GM12801 (cell line): Measurements from ENCODE around the gene COX7A2L.

Experiments used
- CTCF ChIP-seq: IDR thresholded peaks from one replicate; pipeline ENCODE4 v1.5.1; 2011; ENCODE audit warnings: control low read depth; ENCODE audit not compliant: insufficient read length; ENCODE audit errors: extremely low read depth

COX7A2L gene

DNA sequence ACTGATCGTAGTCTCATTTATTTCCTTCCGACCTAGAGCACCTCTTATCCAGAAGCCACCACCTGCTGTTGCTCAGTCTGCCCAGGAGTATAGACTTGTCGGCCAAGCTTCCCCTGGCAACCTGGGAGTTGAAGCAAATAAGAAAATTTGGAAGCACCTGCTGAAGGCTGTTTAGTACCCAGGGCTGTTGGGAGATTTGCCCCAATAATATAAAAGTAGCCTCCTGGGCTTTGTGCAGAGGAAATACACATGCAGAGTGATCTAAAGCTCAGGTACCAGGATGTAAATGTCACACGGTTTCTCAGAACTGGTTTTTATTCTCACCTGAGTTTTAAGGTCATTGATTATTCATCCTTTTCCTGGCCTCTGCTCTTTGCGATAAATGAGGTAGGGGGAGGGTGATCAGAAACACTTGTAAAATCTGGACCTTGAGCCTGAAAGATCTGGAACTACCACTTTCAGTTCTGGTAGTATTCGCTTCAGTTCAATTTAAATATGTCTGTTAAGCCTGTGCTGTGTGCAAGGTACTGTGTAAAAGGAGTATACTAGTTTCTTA lies 789 bp upstream of the COX7A2L start:
- TF ChIP-seq CTCF, result no peak

- TF ChIP-seq CTCF, result no peak
These were observed 526 bp downstream of the COX7A2L start for GRCh38 chr2:42360493-42360889.

- TF ChIP-seq CTCF, result no peak
These were observed 993 bp downstream of the COX7A2L start for GRCh38 chr2:42359965-42360483.

- no peak for TF ChIP-seq CTCF
These were observed 1.6 kb downstream of the COX7A2L start for GRCh38 chr2:42359304-42359964.

DNA sequence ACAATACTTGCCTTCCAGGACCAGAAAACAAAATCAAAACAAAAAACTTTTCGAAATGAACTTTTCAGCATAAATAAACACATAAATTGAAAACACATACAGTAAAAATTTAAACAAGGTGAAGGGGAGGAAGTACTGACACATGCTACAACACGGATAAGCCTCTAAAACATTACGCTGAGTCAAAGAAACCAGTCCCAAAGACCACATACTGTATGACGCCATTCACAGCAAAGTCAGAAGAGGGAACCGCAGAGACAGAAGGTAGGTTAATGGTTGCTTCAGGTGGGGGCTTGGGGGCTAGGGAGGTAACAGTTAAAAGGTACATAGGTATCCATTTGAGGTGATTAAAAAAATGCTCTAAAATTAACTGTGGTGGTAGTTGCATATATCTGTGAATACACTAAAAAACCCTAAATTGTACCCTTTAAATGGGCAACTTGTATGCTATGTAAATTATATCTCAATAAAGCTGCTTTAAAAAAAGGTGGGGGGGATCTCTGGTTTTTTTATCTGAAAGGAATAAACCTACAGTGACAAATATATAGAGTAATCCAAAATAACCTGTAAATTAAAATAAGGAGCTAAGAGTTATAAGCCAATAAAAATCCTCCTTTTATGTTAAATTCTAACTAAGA lies 7.1 kb downstream of the COX7A2L start:
- no peak for TF ChIP-seq CTCF

DNA sequence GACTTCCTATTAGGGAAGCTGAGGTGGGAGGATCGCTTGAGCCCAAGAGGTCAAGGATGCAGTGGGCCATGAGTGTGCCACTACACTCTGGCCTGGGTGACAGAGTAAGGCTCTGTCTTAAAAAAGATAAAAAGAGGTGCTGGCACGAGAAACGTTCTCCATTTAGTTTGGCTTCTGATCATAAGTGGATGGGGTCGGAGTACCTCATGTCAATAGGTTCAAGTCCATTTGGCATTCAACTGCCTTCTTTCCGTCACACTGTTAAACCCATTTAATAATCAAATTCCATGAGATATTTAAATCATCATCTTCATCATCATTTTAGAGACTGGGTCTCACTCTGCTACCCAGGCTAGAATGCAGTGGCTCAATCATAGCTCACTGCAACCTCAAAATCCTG lies 9.2 kb downstream of the COX7A2L start:
- TF ChIP-seq CTCF, result no peak

- TF ChIP-seq CTCF, result no peak
These were observed 10.5 kb downstream of the COX7A2L start for GRCh38 chr2:42350434-42351063.
